SU-DHL-6 (cell line): Measurements from ENCODE around the gene PPIP5K2.

Experiments used
- H2AFZ ChIP-seq: fragments of 200-600 bp; sonication (generic); 2 replicates; pipeline ENCODE4 v1.6.1; 2014; ENCODE audit warnings: low read depth, mild to moderate bottlenecking, moderate library complexity, mixed read lengths, antibody characterized with exemption, low read length; ENCODE audit not compliant: severe bottlenecking
- H3F3A ChIP-seq: fragments of 200-600 bp; shearing (Covaris generic); 2 replicates; pipeline ENCODE4 v1.6.0; 2016; ENCODE audit warnings: antibody characterized with exemption, mild to moderate bottlenecking; ENCODE audit not compliant: insufficient read depth
- H3K27ac ChIP-seq: fragments of 200-600 bp; sonication (generic); 2 replicates; pipeline ENCODE4 v1.5.1; 2016; ENCODE audit warnings: low read depth, mild to moderate bottlenecking, low read length, moderate library complexity, mixed read lengths
- H3K27me3 ChIP-seq: fragments of 200-600 bp; sonication (generic), shearing (Covaris generic); 2 replicates; pipeline ENCODE4 v1.6.0; 2014; ENCODE audit warnings: mild to moderate bottlenecking, low read length
- H3K36me3 ChIP-seq: fragments of 200-600 bp; sonication (generic); 2 replicates; pipeline ENCODE4 v1.6.1; 2014; ENCODE audit warnings: mild to moderate bottlenecking, low read length, mixed read lengths
- H3K4me2 ChIP-seq: fragments of 300-600, 200-600 bp; shearing (Covaris generic), sonication (generic); 2 replicates; pipeline ENCODE4 v1.6.0; 2014; ENCODE audit warnings: low read length, low read depth, mild to moderate bottlenecking; ENCODE audit not compliant: poor library complexity, severe bottlenecking
- H3K4me3 ChIP-seq: fragments of 200-600 bp; sonication (generic); 2 replicates; pipeline ENCODE4 v1.5.1; 2014; ENCODE audit warnings: antibody characterized with exemption, low read length, mild to moderate bottlenecking, mixed read lengths; ENCODE audit not compliant: insufficient read depth, poor library complexity, severe bottlenecking
- H3K79me2 ChIP-seq: fragments of 200-600 bp; sonication (generic); 2 replicates; pipeline ENCODE4 v1.6.1; 2014; ENCODE audit warnings: mild to moderate bottlenecking, low read length, moderate library complexity; ENCODE audit not compliant: insufficient read depth
- H3K9ac ChIP-seq: fragments of 200-600 bp; sonication (generic); 2 replicates; pipeline ENCODE4 v1.7.0; 2014; ENCODE audit warnings: mild to moderate bottlenecking, low read length
- H3K9me2 ChIP-seq: fragments of 200-600 bp; sonication (generic); replicated peaks from 2 replicates; pipeline ENCODE4 v1.6.1; 2014; ENCODE audit warnings: low read length; ENCODE audit not compliant: insufficient read depth
- H3K9me3 ChIP-seq: fragments of 200-600 bp; sonication (generic); 2 replicates; pipeline ENCODE4 v1.6.1; 2014; ENCODE audit warnings: low read length, mixed read lengths; ENCODE audit not compliant: insufficient read depth
- H4K20me1 ChIP-seq: fragments of 200-600 bp; sonication (generic); 2 replicates; pipeline ENCODE4 v1.6.1; 2014; ENCODE audit warnings: low read depth, mild to moderate bottlenecking, antibody characterized with exemption, low read length, moderate library complexity, mixed read lengths
- EZH2phosphoT487 ChIP-seq: fragments of 200-600 bp; sonication (generic), shearing (Covaris generic); conservative IDR thresholded peaks from 2 replicates; pipeline ENCODE4 v1.6.1; 2018; ENCODE audit warnings: mild to moderate bottlenecking, antibody characterized with exemption, low read length, moderate library complexity, mixed read lengths
- TF ChIP-seq, protein P1 (sequence below): fragments of 200-600 bp; sonication (generic); IDR thresholded peaks from one replicate; pipeline ENCODE4 v1.5.1; 2017; ENCODE audit warnings: antibody characterized with exemption, mild to moderate bottlenecking, low read length, moderate library complexity; ENCODE audit not compliant: insufficient read depth, poor library complexity, severe bottlenecking

PPIP5K2 gene

GRCh38 chr5:103235891-103236290, 115.8 kb downstream of the PPIP5K2 start:
- H3K4me2 ChIP-seq, result no peak overlapping the region
- no peaks in the 10 kb centered on the region for H3K9me2 ChIP-seq
- no peaks in the 10 kb centered on the region for H3K36me3 ChIP-seq
- H3K27ac ChIP-seq, result no peak overlapping the region
- H4K20me1 ChIP-seq, result no peaks in the 10 kb centered on the region
- H3K79me2 ChIP-seq, result no peaks in the 10 kb centered on the region
- H3K9ac ChIP-seq, result no peak overlapping the region
- no peak overlapping the region for H3K4me3 ChIP-seq
- no peaks in the 10 kb centered on the region for H3F3A ChIP-seq
- no peak for TF ChIP-seq EZH2phosphoT487
- TF ChIP-seq, protein P1, sequence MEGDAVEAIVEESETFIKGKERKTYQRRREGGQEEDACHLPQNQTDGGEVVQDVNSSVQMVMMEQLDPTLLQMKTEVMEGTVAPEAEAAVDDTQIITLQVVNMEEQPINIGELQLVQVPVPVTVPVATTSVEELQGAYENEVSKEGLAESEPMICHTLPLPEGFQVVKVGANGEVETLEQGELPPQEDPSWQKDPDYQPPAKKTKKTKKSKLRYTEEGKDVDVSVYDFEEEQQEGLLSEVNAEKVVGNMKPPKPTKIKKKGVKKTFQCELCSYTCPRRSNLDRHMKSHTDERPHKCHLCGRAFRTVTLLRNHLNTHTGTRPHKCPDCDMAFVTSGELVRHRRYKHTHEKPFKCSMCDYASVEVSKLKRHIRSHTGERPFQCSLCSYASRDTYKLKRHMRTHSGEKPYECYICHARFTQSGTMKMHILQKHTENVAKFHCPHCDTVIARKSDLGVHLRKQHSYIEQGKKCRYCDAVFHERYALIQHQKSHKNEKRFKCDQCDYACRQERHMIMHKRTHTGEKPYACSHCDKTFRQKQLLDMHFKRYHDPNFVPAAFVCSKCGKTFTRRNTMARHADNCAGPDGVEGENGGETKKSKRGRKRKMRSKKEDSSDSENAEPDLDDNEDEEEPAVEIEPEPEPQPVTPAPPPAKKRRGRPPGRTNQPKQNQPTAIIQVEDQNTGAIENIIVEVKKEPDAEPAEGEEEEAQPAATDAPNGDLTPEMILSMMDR, result no peak
- H3K9me3 ChIP-seq, result peaks cover 3% of the 10 kb centered on the region; the same call in 1 of the 2 replicates
- H2AFZ ChIP-seq, result no peak overlapping the region
- H3K27me3 ChIP-seq, result no peaks in the 10 kb centered on the region

DNA sequence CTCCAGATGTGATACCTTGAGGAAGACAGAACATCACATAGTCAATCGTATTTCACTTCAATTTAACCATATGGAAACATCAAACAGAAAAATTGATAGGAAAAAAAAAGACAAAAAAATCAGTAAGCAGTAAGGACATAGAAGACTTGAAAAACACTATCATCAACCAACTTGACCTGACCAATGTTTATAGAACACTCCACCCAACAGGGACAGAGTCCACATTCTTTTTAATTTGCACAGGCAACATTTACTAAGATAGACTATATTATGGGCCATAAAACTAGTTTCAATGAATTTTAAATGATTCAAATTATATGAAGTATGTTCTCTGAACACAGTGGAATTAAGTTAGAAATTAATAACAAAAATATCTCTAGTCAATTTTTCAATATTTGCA, 117.7 kb downstream of the PPIP5K2 start:
- Histone ChIP-seq H3F3A (no peaks in the 10 kb centered on the region), H3K4me3 (no peak overlapping the region), H3K9me2 (no peaks in the 10 kb centered on the region), H3K9ac (no peak overlapping the region), H3K27me3 (no peaks in the 10 kb centered on the region), H2AFZ (no peak overlapping the region), H4K20me1 (no peaks in the 10 kb centered on the region), H3K79me2 (no peaks in the 10 kb centered on the region), H3K4me2 (no peak overlapping the region), H3K36me3 (no peaks in the 10 kb centered on the region), H3K9me3 (peaks cover 3% of the 10 kb centered on the region; the same call in 1 of the 2 replicates), H3K27ac (no peak overlapping the region)
- no peak for TF ChIP-seq EZH2phosphoT487
- TF ChIP-seq, protein P1, result no peak

- Histone ChIP-seq H3K36me3 (no peaks in the 10 kb centered on the region), H3K4me3 (no peak overlapping the region), H3K9me2 (no peaks in the 10 kb centered on the region), H3F3A (no peaks in the 10 kb centered on the region), H3K9me3 (peaks cover 3% of the 10 kb centered on the region; the same call in 1 of the 2 replicates), H3K4me2 (no peak overlapping the region), H3K27ac (no peak overlapping the region), H3K9ac (no peak overlapping the region), H3K27me3 (no peaks in the 10 kb centered on the region), H3K79me2 (no peaks in the 10 kb centered on the region), H2AFZ (no peak overlapping the region), H4K20me1 (no peaks in the 10 kb centered on the region)
- TF ChIP-seq EZH2phosphoT487, result no peak
- TF ChIP-seq, protein P1, result no peak
Measured at GRCh38 chr5:103243665-103244064, 123.6 kb downstream of the PPIP5K2 start.

DNA sequence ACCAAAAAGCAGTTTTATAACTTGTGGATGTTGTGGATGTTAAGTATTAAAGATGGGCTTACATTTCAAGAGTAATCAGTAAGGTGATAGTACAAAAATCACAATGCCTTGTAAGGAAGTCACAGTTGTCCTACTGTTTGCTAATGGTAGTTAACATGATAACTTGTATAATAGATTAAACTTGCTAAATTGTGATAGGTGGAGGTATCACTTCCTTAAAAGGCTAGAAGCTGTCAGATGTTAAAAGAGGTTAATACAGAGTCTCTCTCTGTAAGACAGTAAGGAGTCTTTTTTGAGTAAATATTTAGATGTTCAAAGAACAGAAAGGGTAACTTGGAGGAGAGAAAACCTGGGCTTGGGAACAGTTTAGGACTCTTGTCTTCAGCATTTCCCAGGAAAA, 124.3 kb downstream of the PPIP5K2 start:
- Histone ChIP-seq H3K27me3 (no peaks in the 10 kb centered on the region), H4K20me1 (no peaks in the 10 kb centered on the region), H3K79me2 (no peaks in the 10 kb centered on the region), H3F3A (no peaks in the 10 kb centered on the region), H3K36me3 (no peaks in the 10 kb centered on the region), H3K9me2 (no peaks in the 10 kb centered on the region), H3K9ac (no peak overlapping the region), H3K27ac (no peak overlapping the region), H3K4me3 (no peak overlapping the region), H3K9me3 (no peaks in the 10 kb centered on the region), H2AFZ (no peak overlapping the region), H3K4me2 (no peak overlapping the region)
- no peak for TF ChIP-seq EZH2phosphoT487
- TF ChIP-seq, protein P1, result no peak
